CD14-positive monocyte (primary cell): ENCODE data around the gene NDST1. TPM values are rescaled to one million over a fixed set of nuclear protein-coding genes. Genes with fewer than 3 reads are reported as not detected.
A peak's percentile ranks its signal among the peaks of the same experiment; 100 is the strongest.

Experiments used
- DNase-seq, 3 donors: peaks; one replicate each; pipeline ENCODE4 v3.0.0-alpha.2; 2011 to 2022
- H2AFZ ChIP-seq: 2 replicates; pipeline ENCODE4 v1.6.0; 2012; ENCODE audit warnings: mild to moderate bottlenecking, low read depth, low read length, inconsistent platforms; ENCODE audit not compliant: insufficient read depth, poor library complexity, severe bottlenecking
- H3K27ac ChIP-seq, 2 donors: 1 replicate in 1 of 2; 2 replicates in 1 of 2; pipeline ENCODE4 v1.5.1; 2012 to 2013; ENCODE audit warnings: low read length in 2 of 2, control low read depth in 1 of 2, inconsistent platforms in 1 of 2, low read depth in 1 of 2, mild to moderate bottlenecking in 1 of 2
- H3K27me3 ChIP-seq, 2 donors: one replicate each; pipeline versions ENCODE4 v1.6.0 to v1.6.1; 2011 to 2013; ENCODE audit warnings: low read length in 2 of 2; ENCODE audit not compliant: control insufficient read depth in 2 of 2, insufficient read depth in 2 of 2
- H3K36me3 ChIP-seq, 2 donors: replicated peaks in 1 of 2; 1 replicate in 1 of 2; 2 replicates in 1 of 2; pipeline versions ENCODE4 v1.5.1 to v1.6.1; 2012 to 2013; ENCODE audit warnings: low read length in 2 of 2, control low read depth in 1 of 2, inconsistent platforms in 1 of 2, mild to moderate bottlenecking in 1 of 2; ENCODE audit not compliant: insufficient read depth in 2 of 2, control insufficient read depth in 1 of 2
- H3K4me1 ChIP-seq, 2 donors: 1 replicate in 1 of 2; 2 replicates in 1 of 2; pipeline versions ENCODE4 v1.5.1 to v1.6.1; 2012 to 2013; ENCODE audit warnings: low read length in 2 of 2, control low read depth in 1 of 2, inconsistent platforms in 1 of 2, mild to moderate bottlenecking in 1 of 2, moderate library complexity in 1 of 2; ENCODE audit not compliant: insufficient read depth in 2 of 2, control insufficient read depth in 1 of 2
- H3K4me2 ChIP-seq: replicated peaks from 2 replicates; pipeline ENCODE3; 2012; ENCODE audit warnings: low read length, moderate library complexity, mild to moderate bottlenecking; ENCODE audit not compliant: poor library complexity, severe bottlenecking; ENCODE audit errors: extremely low read depth
- H3K4me3 ChIP-seq, 3 experiments: fragments of 200-600 bp in 1 of 3; sonication (generic) in 1 of 3; replicated peaks in 1 of 3; 1 replicate in 2 of 3; 2 replicates in 1 of 3; pipeline ENCODE4 v1.5.1; 2011 to 2013; ENCODE audit warnings: low read length in 3 of 3, mild to moderate bottlenecking in 3 of 3, control low read depth in 2 of 3, low read depth in 2 of 3, inconsistent platforms in 1 of 3, moderate library complexity in 1 of 3
- H3K79me2 ChIP-seq: 2 replicates; pipeline ENCODE4 v1.6.0; 2012; ENCODE audit warnings: mild to moderate bottlenecking, control low read depth, inconsistent platforms, low read length, moderate library complexity; ENCODE audit not compliant: insufficient read depth
- H3K9ac ChIP-seq: 2 replicates; pipeline ENCODE4 v1.6.0; 2017; ENCODE audit warnings: low read length, mild to moderate bottlenecking; ENCODE audit not compliant: insufficient read depth, poor library complexity, severe bottlenecking
- H3K9me3 ChIP-seq, 2 donors: replicated peaks in 1 of 2; 1 replicate in 1 of 2; 2 replicates in 1 of 2; pipeline versions ENCODE4 v1.5.1 to v1.6.1; 2012 to 2013; ENCODE audit warnings: low read length in 2 of 2, control low read depth in 1 of 2; ENCODE audit not compliant: control insufficient read depth in 1 of 2, insufficient read depth in 1 of 2
- H4K20me1 ChIP-seq: 2 replicates; pipeline ENCODE4 v1.6.0; 2012; ENCODE audit warnings: mild to moderate bottlenecking, low read length, control low read depth, moderate library complexity; ENCODE audit not compliant: insufficient read depth
- H3K27ac Mint-ChIP-seq, 7 donors: one replicate each; pipeline ENCODE4 v1.8.0; 2020; ENCODE audit warnings: mild to moderate bottlenecking in 7 of 7, mixed read lengths in 7 of 7, moderate library complexity in 6 of 7, inconsistent platforms in 2 of 7
- H3K27me3 Mint-ChIP-seq, 3 donors: one replicate each; pipeline ENCODE4 v1.8.0; 2021 to 2022; ENCODE audit warnings: low read depth in 3 of 3, mild to moderate bottlenecking in 3 of 3, mixed read lengths in 3 of 3, moderate library complexity in 3 of 3, inconsistent platforms in 1 of 3
- H3K36me3 Mint-ChIP-seq, 2 donors: one replicate each; pipeline ENCODE4 v1.8.0; 2020; ENCODE audit warnings: mixed read lengths in 2 of 2, inconsistent platforms in 1 of 2, mild to moderate bottlenecking in 1 of 2
- H3K4me1 Mint-ChIP-seq: one replicate; pipeline ENCODE4 v1.8.0; 2020; ENCODE audit warnings: mild to moderate bottlenecking, mixed read lengths
- H3K4me3 Mint-ChIP-seq, 2 donors: one replicate each; pipeline ENCODE4 v1.8.0; 2020; ENCODE audit warnings: mild to moderate bottlenecking in 2 of 2, mixed read lengths in 2 of 2, moderate library complexity in 1 of 2
- H3K9me3 Mint-ChIP-seq, 7 donors: one replicate each; pipeline ENCODE4 v1.8.0; 2020 to 2022; ENCODE audit warnings: mixed read lengths in 7 of 7, mild to moderate bottlenecking in 6 of 7, moderate library complexity in 6 of 7, inconsistent platforms in 2 of 7
- WGBS: methylation state at CpG from one replicate; pipeline ENCODE4 v1.1.5; 2013; ENCODE audit warnings: missing lambda C conversion rate; ENCODE audit not compliant: insufficient coverage; 5-methylcytosine and 5-hydroxymethylcytosine counted together
- intact Hi-C, 2 donors: fragments of 100-400 bp; cut with micrococcal nuclease; formaldehyde crosslinking; loops; one replicate each; pipeline versions ENCODE4 v1.15.0 to v1.15.1; 2023
- polyA plus RNA-seq, 3 donors: library from polyadenylated mRNA; depleted of rRNA in 1 of 3; unstranded in 2 of 3; stranded (reverse) in 1 of 3; fragments of 300-500 nt in 2 of 3; fragments of >200 nt in 1 of 3; fragmentation: Illumina TruSeq in 2 of 3; gene quantifications; 1 replicate in 2 of 3; 2 replicates in 1 of 3; pipeline ENCODE4 v1.2.3, GENCODE V29; 2012 to 2021
- TF ChIP-seq, protein P1 (sequence below): fragments of 200-600 bp; IDR thresholded peaks from one replicate; pipeline ENCODE4 v1.8.0; 2022; ENCODE audit warnings: antibody characterized with exemption, mild to moderate bottlenecking

NDST1 gene
- polyA plus RNA-seq, 3 donors, result 7.0 to 18.9 (median 7.5) TPM

DNA sequence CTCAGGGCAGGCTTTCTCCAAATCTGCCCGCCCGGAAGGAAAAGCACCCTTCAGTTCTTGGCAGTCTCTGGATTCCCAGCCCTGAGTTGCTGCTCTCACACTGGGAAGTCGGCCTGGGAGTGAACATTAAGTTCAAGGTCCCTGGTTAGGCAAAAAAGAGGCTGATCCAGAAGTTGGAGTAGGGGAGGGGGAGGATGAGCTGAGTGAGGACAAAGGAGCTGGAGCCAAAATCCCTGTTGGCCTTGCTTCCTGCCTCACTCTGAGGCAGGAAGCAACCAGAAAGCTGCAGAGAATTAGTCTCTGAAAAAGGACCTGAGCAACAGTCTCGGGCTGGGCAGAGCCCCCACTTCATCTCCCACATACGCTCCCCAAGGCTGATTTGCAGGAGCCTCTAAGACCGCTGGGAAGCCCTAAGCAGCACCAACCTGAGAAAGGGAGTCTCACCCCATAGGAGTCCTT lies 43.3 kb upstream of the NDST1 start:
- H3K4me1 Mint-ChIP-seq, result peaks cover 30% of the 10 kb centered on the region
- Histone ChIP-seq H3K4me1 (peaks cover 7 to 11% of the 10 kb centered on the region in 2 donors), H3K79me2 (no peaks in the 10 kb centered on the region), H2AFZ (no peak overlapping the region), H3K4me2 (no peak overlapping the region), H3K9ac (no peak overlapping the region), H4K20me1 (no peaks in the 10 kb centered on the region), H3K36me3 (no peaks in the 10 kb centered on the region), H3K27me3 (no peaks in the 10 kb centered on the region), H3K4me3 (no peak overlapping the region), H3K27ac (no peak overlapping the region), H3K9me3 (no peaks in the 10 kb centered on the region)
- H3K36me3 Mint-ChIP-seq, result no peaks in the 10 kb centered on the region
- intact Hi-C loops, result no loop called here
- peak overlapping the region in 1 of 7 donors; percentile 15 for H3K27ac Mint-ChIP-seq
- WGBS, result 100% methylated on average over 1 of the region's 6 CpGs
- DNase-seq, result no peak
- TF ChIP-seq, protein P1, sequence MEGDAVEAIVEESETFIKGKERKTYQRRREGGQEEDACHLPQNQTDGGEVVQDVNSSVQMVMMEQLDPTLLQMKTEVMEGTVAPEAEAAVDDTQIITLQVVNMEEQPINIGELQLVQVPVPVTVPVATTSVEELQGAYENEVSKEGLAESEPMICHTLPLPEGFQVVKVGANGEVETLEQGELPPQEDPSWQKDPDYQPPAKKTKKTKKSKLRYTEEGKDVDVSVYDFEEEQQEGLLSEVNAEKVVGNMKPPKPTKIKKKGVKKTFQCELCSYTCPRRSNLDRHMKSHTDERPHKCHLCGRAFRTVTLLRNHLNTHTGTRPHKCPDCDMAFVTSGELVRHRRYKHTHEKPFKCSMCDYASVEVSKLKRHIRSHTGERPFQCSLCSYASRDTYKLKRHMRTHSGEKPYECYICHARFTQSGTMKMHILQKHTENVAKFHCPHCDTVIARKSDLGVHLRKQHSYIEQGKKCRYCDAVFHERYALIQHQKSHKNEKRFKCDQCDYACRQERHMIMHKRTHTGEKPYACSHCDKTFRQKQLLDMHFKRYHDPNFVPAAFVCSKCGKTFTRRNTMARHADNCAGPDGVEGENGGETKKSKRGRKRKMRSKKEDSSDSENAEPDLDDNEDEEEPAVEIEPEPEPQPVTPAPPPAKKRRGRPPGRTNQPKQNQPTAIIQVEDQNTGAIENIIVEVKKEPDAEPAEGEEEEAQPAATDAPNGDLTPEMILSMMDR, result no peak
- H3K27me3 Mint-ChIP-seq, result peaks cover 2 to 12% (median 5%) of the 10 kb centered on the region in 3 donors
- H3K9me3 Mint-ChIP-seq, result no peaks in the 10 kb centered on the region
- no peak overlapping the region for H3K4me3 Mint-ChIP-seq

DNA sequence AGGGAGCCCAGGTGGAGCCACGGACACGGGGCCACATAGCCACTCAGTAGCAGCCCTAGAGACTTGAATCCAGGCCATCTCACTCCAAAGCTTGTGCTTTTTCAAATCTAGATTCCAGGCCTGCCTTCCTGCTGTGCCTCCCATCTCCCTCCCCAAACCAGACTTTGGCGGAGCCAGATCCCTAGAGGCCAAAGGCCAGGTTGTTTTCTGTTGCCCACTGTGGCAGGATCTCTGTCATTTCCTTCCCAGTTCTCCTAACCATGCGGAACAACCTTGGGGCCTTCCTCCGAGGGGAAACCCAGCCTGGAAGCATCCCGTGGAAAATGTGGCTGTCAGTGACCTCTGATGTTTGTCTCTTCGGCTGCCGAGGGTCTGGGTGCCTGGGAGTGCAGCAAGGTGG lies 42.0 kb upstream of the NDST1 start:
- Mint-ChIP-seq H3K27ac (no peak overlapping the region), H3K36me3 (no peaks in the 10 kb centered on the region), H3K4me3 (no peak overlapping the region), H3K27me3 (peaks cover under 1 to 10% (median 5%) of the 10 kb centered on the region in 3 donors), H3K9me3 (no peaks in the 10 kb centered on the region), H3K4me1 (peaks cover 24% of the 10 kb centered on the region)
- Histone ChIP-seq H3K79me2 (no peaks in the 10 kb centered on the region), H3K27me3 (no peaks in the 10 kb centered on the region), H3K4me2 (no peak overlapping the region), H3K36me3 (no peaks in the 10 kb centered on the region), H3K4me1 (peaks cover 6 to 11% of the 10 kb centered on the region in 2 donors), H4K20me1 (no peaks in the 10 kb centered on the region), H3K27ac (no peak overlapping the region), H3K4me3 (no peak overlapping the region), H2AFZ (no peak overlapping the region), H3K9me3 (no peaks in the 10 kb centered on the region), H3K9ac (no peak overlapping the region)
- intact Hi-C loops, result no loop called here
- DNase-seq, result no peak
- TF ChIP-seq, protein P1, result no peak
- 34% methylated on average over 6 of the region's 8 CpGs for WGBS
